GM18505 (cell line): ENCODE measurements around the gene HPGD.

Experiments
- ATAC-seq: cut with Tn5 transposase; IDR thresholded peaks from one replicate; pipeline ENCODE4 v1.9.1; 2021; ENCODE audit not compliant: unreplicated experiment
- POLR2A ChIP-seq: IDR thresholded peaks from 4 replicates; pipeline ENCODE4 v1.6.1; 2011; ENCODE audit warnings: borderline replicate concordance; ENCODE audit not compliant: insufficient read depth, insufficient read length; ENCODE audit errors: extremely low read depth

The HPGD gene

DNA sequence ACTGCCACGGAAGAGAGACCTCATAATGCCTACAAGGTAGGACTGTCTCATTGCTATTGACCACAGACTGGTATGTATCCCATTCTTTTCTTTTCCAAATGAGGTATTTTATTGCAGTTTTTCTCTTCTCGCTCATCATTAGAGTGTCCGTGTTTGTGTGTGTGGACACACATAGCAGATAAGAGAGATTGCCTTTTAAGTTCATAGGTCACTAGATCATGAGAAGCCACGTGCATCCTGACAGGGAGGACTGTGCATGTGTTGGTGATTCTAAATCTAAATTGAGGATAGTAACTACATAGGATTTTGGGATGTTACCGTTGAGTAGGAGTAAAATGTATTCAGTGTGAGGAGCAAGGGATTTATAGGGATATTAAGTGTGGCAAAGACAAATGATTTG is 37.3 kb downstream of the HPGD start:
- no peak for ATAC-seq
- TF ChIP-seq POLR2A, result no peak

DNA sequence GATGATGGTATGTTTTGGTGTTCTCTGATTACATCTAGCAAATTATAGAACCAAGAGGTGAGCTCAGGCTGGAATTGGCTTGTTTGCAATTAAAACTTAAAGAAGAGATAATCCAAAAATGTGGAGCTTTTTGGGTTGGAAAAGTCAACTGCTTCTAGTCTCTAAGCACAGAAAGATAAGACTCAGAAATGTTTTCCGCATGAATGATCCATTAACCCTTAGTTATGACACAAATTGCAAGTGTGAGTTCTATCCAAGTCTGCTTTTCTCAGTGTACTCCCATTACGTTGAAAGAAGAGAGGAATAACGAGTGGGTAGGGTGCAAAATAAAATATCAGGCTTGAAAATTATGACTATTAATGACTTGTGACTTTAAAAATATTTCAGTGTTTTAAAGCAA is 38.5 kb downstream of the HPGD start:
- TF ChIP-seq POLR2A, result no peak
- no peak for ATAC-seq

- no peak for ATAC-seq
- TF ChIP-seq POLR2A, result no peak
Measured at GRCh38 chr4:174479140-174479539, 43.1 kb downstream of the HPGD start.

DNA sequence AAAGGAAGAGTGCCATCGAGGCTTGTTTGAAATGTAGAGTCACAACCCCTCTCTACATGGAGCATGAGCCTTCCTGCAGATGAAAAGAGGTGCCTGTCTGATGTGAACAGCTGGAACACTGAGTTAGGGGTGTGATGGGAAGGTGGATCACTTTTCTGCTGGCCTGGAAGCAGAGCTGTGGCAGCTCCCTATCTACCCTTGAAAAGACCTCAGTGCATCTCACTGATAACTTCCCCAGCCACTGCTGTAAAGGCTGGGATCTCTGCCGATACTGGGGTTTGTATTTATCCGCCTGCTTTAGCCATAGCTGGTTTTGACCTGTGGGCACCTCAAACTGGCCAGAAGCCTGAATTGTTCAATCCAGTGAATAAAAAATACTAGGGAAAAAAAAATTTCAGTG is 46.8 kb downstream of the HPGD start:
- TF ChIP-seq POLR2A, result no peak
- ATAC-seq, result no peak

DNA sequence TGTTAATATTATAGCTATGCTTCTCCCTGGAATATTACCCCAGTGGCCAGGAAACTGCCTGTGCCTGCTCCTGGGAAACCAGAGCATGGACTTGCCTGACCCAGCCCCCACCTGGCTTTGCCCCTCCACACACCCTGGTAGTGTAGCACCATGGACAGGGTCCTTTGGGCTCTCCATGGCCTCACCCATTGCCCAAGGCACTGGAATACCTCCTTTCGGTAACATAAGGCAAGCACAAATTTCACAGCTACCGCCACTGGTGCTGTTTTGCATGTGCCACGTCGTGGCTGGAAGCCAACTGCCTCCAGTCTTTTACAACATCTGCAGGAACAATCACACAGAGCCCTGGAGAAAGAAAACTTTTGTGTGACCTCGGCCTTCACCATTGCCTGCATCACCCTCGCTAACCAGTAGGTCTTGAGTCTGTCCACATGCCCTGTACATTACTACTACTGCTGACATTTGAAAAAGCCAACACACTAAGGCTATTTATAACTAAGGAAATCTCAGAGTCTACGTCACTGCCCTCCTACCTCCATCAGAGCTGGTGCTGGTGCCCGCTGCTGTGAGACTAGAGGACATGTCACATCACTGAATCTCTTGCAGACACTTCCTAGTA is 47.7 kb downstream of the HPGD start:
- TF ChIP-seq POLR2A, result no peak
- no peak for ATAC-seq

GRCh38 chr4:174467107-174467506 is 55.2 kb downstream of the HPGD start:
- no peak for ATAC-seq
- TF ChIP-seq POLR2A, result no peak

DNA sequence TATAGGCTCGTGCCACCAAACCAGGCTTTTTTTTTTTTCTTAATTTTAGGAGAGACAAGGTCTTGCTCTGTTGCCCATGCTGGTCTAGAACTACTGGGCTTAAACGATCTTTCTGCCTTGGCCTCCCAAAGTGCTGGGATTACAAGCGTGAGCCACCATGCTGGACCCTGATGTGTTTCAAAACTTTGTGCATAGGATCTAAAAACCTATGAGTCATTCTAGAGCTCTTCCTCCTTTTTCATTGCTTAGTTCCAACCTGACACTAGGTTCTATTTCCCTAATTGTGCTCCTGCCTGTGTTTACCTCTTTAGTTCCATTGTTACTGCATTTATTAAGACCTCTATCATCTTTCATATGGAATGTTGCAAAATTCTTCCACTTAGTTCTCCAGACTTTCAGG is 57.3 kb downstream of the HPGD start:
- no peak for TF ChIP-seq POLR2A
- ATAC-seq, result no peak

DNA sequence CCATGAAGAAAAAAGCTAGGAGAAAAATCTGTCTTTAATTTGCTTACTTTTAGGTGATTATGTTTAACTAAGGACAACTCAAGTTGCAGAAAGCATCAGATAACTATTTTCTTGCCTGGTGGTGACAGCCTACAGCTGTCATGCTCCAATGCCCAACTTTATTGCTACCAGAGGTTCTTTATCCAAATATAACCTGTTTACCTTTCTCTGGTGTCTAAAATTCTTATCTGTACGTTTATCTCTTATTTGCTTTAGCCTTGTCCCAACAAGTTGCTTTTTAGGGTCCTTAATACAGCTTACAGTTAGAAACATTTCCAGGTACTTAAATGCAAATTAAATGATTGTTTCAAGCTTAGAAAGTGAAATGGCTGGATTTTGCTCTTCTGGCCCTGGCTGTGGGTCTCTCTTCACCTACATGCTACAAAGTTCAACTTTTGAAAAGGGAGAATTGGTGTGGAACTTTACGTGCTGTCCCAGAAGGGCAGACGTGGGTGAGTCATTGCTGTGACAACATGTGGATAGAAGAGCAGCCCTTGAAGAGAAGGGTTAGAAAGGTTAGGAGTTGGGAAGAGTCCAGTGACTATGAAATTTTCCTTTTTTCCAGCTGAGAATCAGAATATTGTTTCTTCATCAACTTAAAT is 60.7 kb downstream of the HPGD start:
- no peak for ATAC-seq
- no peak for TF ChIP-seq POLR2A

- no peak for TF ChIP-seq POLR2A
- ATAC-seq, result no peak
Measured at GRCh38 chr4:174460684-174461083, 61.6 kb downstream of the HPGD start.

DNA sequence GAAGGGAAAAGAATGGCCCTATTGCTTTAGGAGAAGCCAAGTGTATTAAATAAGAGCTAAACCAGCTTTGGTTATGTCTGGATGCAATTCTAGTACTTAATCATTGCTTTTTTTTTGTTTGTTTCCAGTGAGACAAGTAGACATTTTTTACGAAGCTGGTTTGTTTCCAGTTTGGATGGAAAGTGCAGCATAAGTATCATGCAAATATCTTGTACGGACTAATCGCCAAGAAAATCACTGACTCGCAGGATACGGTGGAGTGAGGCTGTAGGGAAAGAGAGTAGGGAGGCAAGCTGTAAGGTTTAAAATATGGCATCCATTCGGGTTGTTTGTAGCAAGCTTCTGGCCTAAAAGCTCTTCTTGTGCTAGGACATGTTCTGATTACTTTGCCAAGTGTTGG is 64.8 kb downstream of the HPGD start:
- TF ChIP-seq POLR2A, result no peak

DNA sequence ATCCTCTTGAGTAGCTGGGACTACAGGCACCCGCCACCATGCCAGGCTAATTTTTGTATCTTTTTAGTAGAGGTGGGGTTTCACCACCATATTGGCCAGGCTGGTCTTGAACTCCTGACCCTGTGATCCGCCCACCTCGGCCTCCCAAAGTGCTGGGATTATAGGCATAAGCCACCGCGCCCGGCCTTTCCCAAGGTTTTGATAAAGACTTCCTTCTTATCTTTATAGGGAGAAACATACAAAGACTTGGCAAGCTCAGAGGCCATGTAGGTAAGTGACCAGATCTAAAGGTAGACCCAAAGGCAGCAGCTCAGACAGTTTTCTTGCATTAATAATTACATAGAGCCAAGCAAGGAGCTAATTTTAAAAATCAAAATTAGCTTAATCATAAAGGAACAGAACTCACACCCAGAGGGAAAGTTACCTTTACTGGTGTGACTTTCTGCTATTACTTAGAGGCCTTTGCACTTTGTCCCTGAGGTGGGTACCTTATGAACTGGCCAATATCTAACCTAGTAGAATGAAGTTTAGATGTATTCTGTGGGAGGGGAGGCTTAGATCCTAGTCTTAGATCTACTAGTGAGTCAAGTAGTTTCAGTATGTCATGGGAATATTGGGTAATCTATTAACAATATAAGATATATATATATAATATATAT is 67.3 kb downstream of the HPGD start:
- no peak for TF ChIP-seq POLR2A

More for the DNA sequence above, 64.8 kb downstream of the HPGD start:
- ATAC-seq, result no peak

DNA sequence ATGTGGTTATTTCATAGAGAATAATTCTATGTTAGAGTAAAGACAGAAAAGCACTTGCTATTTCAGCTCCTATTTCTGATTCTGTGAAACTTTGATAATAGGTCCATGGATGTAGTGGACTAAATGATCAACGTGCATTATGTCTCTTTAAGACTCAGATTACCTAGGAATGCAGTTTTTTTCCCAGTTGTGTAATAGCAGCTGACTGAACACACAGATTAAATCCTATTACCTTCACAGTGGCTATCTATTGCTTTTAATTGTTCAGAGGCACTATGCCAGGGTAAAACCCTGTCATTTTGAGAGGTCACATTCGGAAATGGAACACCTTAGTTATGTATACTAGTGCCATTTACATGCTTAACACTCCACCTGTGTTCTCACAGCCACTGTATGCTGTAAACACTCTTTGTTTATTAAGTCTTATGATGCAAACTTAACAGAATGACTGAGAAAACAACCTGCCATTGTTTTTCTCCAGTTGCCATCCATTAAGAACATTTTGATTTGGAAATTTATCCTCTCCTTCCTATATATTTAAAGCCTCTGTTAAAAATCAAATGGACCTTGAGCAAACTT is 70.5 kb downstream of the HPGD start:
- no peak for ATAC-seq

More for the DNA sequence above, 67.3 kb downstream of the HPGD start:
- no peak for ATAC-seq

GRCh38 chr4:174450786-174451125 is 71.5 kb downstream of the HPGD start:
- ATAC-seq, result no peak
- no peak for TF ChIP-seq POLR2A

More for the DNA sequence above, 70.5 kb downstream of the HPGD start:
- no peak for TF ChIP-seq POLR2A
